Sigmoid colon (tissue), 7 donors: ENCODE results near the gene AAMP. TPM values are rescaled to one million over a fixed set of nuclear protein-coding genes. Genes with fewer than 3 reads are reported as not detected.

Experiments
- DNase-seq: peaks from one replicate; pipeline ENCODE4 v3.0.0-alpha.2; 2019
- H3K27ac ChIP-seq, 4 donors: fragments of 200-600 bp; sonication (generic); one replicate each; pipeline ENCODE4 v1.5.1; 2016 to 2019; ENCODE audit warnings: mild to moderate bottlenecking in 1 of 4
- H3K27me3 ChIP-seq, 3 donors: fragments of 200-600 bp; sonication (generic); one replicate each; pipeline ENCODE4 v1.5.1; 2019; ENCODE audit warnings: mild to moderate bottlenecking in 1 of 3
- H3K36me3 ChIP-seq, 4 donors: fragments of 200-600 bp; sonication (generic); one replicate each; pipeline ENCODE4 v1.5.1; 2016 to 2019
- H3K4me1 ChIP-seq, 4 donors: fragments of 200-600 bp; sonication (generic); one replicate each; pipeline ENCODE4 v1.5.1; 2017 to 2019
- H3K4me3 ChIP-seq, 4 donors: fragments of 200-600 bp; sonication (generic); one replicate each; pipeline ENCODE4 v1.5.1; 2017 to 2019; ENCODE audit warnings: mild to moderate bottlenecking in 2 of 4, moderate library complexity in 1 of 4
- H3K9me3 ChIP-seq, 4 donors: fragments of 200-600 bp in 3 of 4; sonication (generic) in 3 of 4; one replicate each; pipeline versions ENCODE4 v1.5.1 to v1.6.1; 2013 to 2019
- CTCF ChIP-seq, 4 experiments: fragments of 450-650 bp in 3 of 4; fragments of 200-600 bp in 1 of 4; IDR thresholded peaks; one replicate each; pipeline ENCODE4 v1.5.1; 2016 to 2019; ENCODE audit warnings: antibody characterized with exemption in 4 of 4, mild to moderate bottlenecking in 3 of 4, moderate library complexity in 2 of 4
- EP300 ChIP-seq, 4 donors: sonication (generic); formaldehyde crosslinking; IDR thresholded peaks; one replicate each; pipeline ENCODE4 v1.6.1; 2017; ENCODE audit warnings: antibody characterized with exemption in 4 of 4
- POLR2A ChIP-seq, 2 donors: fragments of 450-650 bp; IDR thresholded peaks; one replicate each; pipeline ENCODE4 v1.6.1; 2016; ENCODE audit warnings: antibody characterized with exemption in 2 of 2, mild to moderate bottlenecking in 2 of 2, moderate library complexity in 2 of 2
- POLR2AphosphoS5 ChIP-seq, 4 donors: sonication (generic); formaldehyde crosslinking; IDR thresholded peaks; one replicate each; pipeline ENCODE4 v1.6.1; 2017; ENCODE audit warnings: antibody characterized with exemption in 4 of 4
- WGBS, 2 donors: extraction: QIAGEN DNeasy Blood & Tissue Kit; methylation state at CpG; one replicate each; pipeline ENCODE4 v1.1.7; 2013; 5-methylcytosine and 5-hydroxymethylcytosine counted together
- intact Hi-C: fragments of 100-400 bp; cut with DNase I; formaldehyde crosslinking; loops from one replicate; pipeline ENCODE4 v1.15.1; 2023
- polyA plus RNA-seq, 3 donors: library from polyadenylated mRNA; stranded (reverse); fragments of 200-250 nt; gene quantifications; one replicate each; pipeline ENCODE4 v1.2.3, GENCODE V29; 2013
- total RNA-seq, 4 donors: library from RNA; depleted of rRNA; stranded (reverse); fragments of >200 nt; gene quantifications; one replicate each; pipeline ENCODE4 v1.1.0, GENCODE V29; 2016
- donor health status: healthy with polysubstance abuse.
- donor health status: Bipolar disorder and iron deficiency.
- donor health status: healthy.

Gene AAMP
- total and polyA plus RNA-seq, 7 donors: 85.7 to 141 (median 103) TPM

- TF ChIP-seq CTCF (IDR thresholded peaks at IDR 0.05): no peak
- no peak for TF ChIP-seq POLR2A (IDR thresholded peaks at IDR 0.05)
- no peak for TF ChIP-seq EP300 (IDR thresholded peaks at IDR 0.05)
- TF ChIP-seq POLR2AphosphoS5 (IDR thresholded peaks at IDR 0.05): no peak
- Histone ChIP-seq H3K9me3 (no peaks in the 10 kb centered on the region), H3K27ac (peak overlapping the region in 3 of 4 donors; percentile 30 to 91 (median 39)), H3K4me3 (no peak overlapping the region), H3K27me3 (no peaks in the 10 kb centered on the region), H3K4me1 (peaks cover 0 to 51% (median 44%) of the 10 kb centered on the region in 4 donors), H3K36me3 (peaks cover 45 to 67% (median 60%) of the 10 kb centered on the region in 4 donors)
- intact Hi-C loops: no loop called here
- 95 to 96% methylated on average over 14 of the region's 14 CpGs for WGBS, 2 donors
- DNase-seq: no peak
Measured at GRCh38 chr2:218280260-218280870, 10.4 kb upstream of the AAMP start.

GRCh38 chr2:218278531-218279360, 8.8 kb upstream of the AAMP start:
- H3K4me1 ChIP-seq: peaks cover 0 to 37% (median 28%) of the 10 kb centered on the region in 4 donors
- H3K36me3 ChIP-seq: peaks cover 61 to 83% (median 76%) of the 10 kb centered on the region in 4 donors
- TF ChIP-seq POLR2A (IDR thresholded peaks at IDR 0.05) (no peak), EP300 (IDR thresholded peaks at IDR 0.05) (no peak), CTCF (IDR thresholded peaks at IDR 0.05) (no peak), POLR2AphosphoS5 (IDR thresholded peaks at IDR 0.05) (no peak)

GRCh38 chr2:218277921-218278320, 8.0 kb upstream of the AAMP start:
- no peak overlapping the region for H3K4me3 ChIP-seq
- intact Hi-C loops: no loop called here

More at GRCh38 chr2:218278531-218279360, 8.8 kb upstream of the AAMP start:
- no peak for DNase-seq
- no peak overlapping the region for H3K4me3 ChIP-seq
- intact Hi-C loops: no loop called here
- no peaks in the 10 kb centered on the region for H3K27me3 ChIP-seq
- WGBS, 2 donors: 84 to 91% methylated on average over 16 of the region's 16 CpGs
- peak overlapping the region in 1 of 4 donors; percentile 6 for H3K27ac ChIP-seq
- H3K9me3 ChIP-seq: no peaks in the 10 kb centered on the region

More at GRCh38 chr2:218277921-218278320, 8.0 kb upstream of the AAMP start:
- Histone ChIP-seq H3K27me3 (no peaks in the 10 kb centered on the region), H3K9me3 (no peaks in the 10 kb centered on the region), H3K27ac (peak overlapping the region in 3 of 4 donors; percentile 5 to 6 (median 6)), H3K36me3 (peaks cover 61 to 86% (median 78%) of the 10 kb centered on the region in 4 donors), H3K4me1 (peaks cover 0 to 37% (median 23%) of the 10 kb centered on the region in 4 donors)
- WGBS, 2 donors: 86 to 89% methylated on average over 7 of the region's 7 CpGs
- TF ChIP-seq POLR2AphosphoS5 (IDR thresholded peaks at IDR 0.05) (no peak), EP300 (IDR thresholded peaks at IDR 0.05) (no peak), CTCF (IDR thresholded peaks at IDR 0.05) (no peak), POLR2A (IDR thresholded peaks at IDR 0.05) (no peak)
- no peak for DNase-seq
